Activated T-cell treated with anti-CD3 and anti-CD28 coated beads for 24 hours (primary cell): ENCODE results near the gene MPO.

Experiments
- DNase-seq: peaks from one replicate; pipeline ENCODE4 v3.0.0-alpha.2; 2020; ENCODE audit warnings: low read depth

Gene MPO

DNA sequence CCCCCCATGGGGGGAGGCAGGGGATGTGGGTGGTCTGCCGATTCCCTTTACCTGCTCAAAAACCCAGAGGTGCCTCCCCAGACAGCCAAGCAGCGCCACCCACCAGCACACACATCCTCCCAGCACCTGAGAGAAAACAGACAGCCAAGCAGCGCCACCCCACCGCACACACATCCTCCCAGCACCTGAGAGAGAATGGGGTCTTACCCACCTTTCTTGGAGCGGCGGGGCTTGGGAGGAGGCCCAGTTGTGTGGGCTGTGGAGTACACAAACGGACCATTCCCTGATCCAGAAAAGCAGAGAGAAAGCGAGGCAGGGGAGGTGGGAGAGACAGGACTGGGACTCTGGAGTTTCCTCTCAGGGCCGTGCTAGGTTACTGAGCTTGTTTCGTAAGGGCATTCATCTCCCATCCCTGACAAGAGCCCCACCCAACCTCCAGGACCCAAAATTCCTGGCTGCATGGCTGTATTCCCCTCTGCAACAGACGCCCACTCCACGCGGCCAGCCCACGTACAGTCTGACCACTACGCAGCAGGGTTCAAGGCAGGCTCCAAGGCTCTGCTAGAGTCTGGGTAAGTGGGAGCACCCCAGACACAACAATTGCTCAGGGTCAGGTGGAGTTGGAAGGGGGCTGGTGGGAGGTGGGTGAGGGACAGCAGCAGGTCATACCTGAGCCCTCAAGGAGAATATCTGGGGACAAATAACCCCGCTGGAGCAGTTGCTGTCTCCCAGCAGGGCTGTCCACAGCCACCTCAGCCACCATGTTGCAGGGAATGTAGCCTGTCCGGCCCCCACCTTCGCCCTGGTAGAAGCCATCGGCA, 25.6 kb upstream of the MPO start:
- DNase-seq: no peak

DNA sequence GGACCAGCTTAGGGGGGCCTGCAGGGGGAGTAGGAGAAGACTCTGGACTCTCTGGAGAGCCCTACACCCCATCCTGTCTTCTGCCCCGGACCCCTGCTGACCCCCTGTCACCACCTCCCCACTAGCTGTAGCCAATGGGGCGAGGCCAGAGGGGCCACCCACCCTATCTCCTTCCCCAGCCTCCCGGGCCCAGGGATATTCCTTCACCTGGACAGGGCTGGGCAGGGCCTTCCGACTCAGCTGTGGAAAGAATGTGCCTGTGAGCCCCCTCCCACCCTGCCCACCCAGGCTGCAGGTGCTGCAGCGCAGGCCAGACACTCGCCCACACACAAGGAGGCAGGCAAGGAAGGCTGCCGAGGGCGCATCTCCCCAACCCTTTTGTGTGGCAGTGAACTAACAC, 24.9 kb upstream of the MPO start:
- no peak for DNase-seq

DNA sequence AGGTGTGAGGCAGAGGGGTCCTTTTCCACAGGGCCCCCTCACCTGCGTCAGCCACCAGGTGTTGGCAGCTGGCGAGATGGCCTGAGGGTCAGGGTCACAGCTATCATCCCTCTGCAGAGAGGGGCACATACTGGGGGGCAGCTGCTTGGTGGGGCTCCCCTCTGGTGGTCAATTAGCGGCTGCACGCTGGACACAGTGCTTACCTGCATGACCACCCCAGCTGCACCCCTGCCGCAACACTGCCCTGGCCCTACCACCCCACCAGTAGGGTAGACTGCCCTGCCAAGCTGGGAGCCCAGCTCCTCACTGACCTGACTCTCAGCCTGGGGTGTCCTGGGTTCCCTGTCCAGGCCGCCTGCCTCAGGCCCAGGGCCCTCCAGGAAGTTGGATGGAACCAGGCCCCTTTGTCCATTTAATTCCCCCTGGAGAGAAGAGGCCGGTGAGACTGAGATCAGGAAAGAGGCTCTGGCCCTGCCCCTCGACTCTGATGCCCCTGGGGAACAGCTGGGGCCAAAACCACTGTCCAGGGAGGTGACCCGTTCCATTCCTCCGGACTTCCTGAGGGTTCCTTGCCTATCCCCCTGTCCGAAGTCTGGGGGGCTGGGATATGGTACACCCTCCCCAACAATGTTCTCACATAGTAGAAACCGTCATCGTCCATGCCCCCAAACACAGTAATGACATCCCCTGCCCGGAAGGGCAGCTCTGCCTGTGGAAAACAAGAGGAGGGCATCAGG, 24.2 kb upstream of the MPO start:
- DNase-seq: no peak

DNA sequence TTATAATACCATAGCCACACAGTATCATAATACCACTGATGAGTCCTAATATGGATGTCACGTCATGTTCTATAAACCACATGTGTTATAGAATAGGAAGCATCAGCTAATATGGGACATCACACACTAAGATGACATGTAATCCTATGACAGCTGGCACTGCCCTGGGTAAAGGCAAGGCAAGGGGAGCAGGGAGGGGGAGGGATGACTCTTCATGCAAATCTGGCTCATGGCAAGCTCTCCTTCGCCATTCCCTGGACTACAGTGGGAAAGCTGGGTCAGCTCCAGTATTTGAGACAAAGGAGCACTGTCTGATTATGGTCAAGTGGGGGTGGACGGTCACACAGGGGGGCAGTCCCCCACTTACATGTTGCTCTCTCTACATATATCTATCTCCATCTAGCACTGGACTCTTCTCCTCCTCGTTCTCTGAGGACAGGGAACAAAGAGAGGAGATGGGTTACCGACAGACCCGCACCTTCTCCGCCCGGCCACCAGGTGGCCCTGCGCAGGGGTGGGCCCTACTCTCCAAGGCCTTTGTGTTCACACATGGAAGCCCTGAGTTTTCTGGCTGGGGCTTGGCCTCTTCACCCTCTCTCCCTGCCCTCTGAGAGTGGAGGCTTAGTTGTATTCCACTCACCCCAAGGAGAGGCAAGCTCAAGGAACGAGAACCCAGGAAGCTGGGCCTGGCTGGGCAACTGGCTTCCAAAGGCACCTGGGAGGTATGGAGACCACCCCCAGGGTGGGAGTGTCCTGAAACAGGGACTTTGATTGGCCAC, 23.4 kb upstream of the MPO start:
- DNase-seq: peak; percentile 54

DNA sequence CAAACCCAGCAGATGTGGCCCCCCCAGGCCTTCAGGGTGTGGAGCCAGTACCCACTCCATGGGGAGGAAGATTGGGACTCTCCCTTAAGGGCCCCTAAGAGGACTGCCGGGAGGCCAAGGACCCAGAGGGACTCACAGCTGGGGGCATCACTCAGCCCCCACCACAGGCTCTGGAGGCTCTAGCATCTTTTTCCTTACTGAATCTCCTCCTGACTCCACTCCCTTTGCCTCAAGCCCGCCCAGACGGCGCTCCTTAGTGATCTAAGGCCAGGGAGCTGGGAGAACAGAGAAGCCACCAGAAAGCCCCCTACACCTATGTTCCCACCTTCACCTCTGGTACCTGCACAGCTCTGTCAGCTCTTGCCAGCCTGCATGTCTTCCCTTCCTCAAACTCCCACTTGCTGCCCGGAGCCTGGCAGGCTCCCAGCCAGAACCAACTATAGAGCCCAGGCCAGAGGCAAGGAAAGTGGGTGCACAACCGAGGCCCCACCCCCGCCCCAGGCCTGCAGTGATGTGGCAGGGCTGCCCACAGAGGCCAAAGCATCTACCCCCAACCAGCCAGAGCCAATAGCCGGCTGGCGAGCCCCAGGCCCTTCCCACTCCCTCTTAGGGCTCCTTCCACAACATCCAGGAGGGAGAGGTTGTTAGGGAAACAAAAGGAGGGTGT, 22.3 kb upstream of the MPO start:
- DNase-seq: no peak

DNA sequence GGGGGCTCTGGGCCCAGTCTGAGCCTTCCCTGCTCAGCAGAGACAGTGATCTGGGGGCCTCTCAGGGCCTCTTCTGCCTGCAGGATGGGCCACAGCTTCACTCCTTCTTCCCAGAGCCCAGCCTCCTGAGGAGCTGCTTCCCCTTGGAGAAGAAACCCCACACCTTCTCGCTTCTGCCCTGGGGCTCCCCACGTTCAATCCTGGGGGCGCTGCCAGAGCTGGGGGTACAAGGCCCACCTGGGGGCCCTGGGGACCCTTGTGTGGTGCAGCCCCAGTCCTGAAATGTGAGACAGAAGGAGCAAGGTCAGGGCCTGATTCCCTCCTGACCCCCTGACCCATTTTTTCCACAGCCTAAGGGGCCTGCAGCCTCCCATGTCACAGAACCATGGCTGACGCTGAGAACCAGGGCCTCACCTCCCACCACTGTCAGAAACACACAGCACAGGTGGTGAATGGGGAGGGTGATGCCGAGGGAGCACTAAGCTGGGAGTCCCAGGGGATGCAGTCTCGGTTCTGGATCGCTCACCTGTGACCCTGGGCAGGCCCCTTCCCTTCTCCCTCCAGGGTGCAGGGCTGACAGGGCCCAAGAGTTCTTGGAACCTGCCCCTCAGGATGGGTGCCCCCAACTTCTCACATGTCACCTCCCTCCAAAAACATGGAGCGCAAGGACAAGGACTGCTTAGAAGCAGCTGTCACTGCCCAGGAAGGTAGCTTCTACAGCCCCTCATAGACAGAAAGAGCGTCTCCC, 21.6 kb upstream of the MPO start:
- no peak for DNase-seq

DNA sequence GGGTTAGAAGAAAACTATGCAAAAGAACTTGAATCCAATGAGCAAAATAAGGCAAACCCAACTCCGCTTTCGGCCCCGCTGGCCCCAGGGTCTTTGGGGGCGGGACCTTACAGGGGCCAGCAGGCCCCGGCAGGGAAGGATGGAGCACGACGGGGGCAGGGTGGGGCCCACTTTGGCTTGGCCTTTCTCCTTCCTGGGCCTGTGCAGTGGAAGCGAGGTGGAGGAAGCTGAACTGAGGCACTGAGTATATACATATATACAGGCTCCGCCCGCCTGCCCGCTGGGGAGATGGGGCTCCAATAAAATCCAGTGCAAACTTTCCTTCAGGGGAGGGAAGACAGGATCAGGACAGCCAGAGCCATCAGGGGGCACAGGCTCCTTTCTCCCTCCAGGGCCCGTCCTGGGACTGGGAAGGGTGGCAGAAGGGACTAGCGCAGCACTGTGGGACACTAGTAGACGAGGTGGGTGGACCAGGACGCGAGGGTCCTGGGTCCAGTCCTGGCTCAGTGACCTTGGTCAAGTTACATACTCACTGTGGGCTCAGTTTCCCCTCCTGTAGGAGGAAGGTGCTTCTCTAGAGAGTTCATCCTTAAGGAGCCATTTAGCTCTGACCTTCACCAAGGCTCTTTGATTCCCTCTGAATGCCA, 20.9 kb upstream of the MPO start:
- no peak for DNase-seq

DNA sequence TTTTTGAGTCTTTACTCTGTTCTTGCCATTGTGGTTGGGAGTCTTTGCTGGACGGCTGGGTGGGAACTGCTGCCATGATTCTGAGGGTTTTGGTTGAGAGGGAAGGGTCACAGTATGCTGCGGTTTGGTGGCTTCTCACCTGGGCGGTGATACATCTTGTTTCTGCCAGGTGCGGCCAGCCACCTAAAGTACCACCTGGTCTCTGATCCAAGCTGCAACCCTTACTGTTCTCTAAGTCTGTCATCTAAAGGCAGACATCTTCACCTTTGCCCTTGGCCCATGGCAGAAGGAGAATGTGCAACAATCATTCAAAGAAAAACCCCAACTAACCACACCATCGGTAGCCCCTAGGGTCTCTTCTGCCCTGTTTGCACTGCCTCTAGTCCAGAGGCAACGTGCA, 19.6 kb upstream of the MPO start:
- DNase-seq: no peak

DNA sequence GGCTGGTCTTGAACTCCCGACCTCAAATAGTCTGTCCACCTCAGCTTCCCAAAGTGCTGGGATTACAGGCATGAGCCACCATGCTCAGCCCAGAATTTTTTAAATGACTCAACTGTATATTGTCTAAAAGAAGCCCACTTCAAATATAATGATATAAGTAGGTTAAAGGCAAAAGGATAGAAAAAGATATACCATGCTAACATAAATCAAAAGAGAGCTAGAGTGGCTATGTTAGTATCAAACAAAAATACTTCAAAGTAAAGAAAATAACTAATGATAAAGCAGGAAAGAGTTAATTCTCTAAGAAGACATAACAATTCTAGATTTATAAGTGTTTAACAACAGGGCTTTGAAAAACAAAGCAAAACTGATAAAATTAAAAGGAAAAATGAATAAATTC, 13.3 kb upstream of the MPO start:
- DNase-seq: no peak

DNA sequence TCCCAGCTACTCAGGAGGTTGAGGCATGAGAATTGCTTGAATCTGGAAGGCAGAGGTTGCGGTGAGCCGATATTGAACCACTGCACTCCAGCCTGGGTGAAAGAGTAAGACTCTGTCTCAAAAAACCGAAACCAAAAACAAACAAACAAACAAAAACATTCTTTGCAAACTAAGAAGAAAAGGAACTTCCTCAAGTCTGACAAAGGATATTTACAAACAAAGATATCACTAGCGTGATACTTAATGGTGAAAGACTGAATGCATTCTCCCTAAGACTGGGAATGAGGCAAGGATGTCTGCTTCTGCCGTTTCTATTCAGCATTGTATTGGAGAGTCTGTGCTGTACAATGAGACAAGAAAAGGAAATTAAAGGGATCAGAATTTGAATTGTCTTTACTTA, 10.5 kb upstream of the MPO start:
- no peak for DNase-seq

DNA sequence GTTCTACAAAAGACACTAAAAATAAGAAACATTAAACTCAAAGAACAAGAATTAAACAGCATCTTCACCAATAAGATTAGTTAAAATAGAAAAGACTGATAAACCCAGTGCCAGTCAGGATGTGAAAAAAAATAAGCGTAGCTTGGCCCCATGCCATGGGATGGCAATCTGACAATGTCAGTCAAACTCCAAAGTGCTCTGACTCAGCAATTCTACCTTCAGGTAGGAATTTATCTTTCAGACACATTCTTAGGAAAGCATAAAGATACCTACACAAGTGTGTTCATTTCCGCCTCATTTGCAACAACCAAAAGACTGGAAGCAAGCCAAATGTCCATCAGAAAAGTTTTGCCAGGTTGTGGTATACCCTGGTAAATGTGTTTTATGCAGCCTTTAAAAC, 9.1 kb upstream of the MPO start:
- no peak for DNase-seq

DNA sequence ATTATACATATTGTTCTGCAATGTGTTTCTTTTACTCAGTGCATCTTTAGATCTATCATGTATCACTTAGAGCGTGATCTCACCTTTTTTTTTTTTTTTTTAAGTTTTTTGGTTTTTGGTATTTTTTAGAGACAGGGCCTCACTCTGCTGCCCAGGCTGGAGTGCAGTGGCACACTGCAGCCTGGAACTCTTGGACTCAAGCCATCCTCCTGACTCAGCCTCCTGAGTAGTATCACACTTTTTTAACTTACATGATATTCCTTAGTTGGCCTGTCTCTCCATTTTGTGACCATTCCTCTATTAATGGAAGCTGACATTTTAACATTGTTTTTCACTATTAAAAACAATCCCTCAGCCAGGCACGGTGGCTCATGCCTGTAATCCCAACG, 4.7 kb upstream of the MPO start:
- no peak for DNase-seq

DNA sequence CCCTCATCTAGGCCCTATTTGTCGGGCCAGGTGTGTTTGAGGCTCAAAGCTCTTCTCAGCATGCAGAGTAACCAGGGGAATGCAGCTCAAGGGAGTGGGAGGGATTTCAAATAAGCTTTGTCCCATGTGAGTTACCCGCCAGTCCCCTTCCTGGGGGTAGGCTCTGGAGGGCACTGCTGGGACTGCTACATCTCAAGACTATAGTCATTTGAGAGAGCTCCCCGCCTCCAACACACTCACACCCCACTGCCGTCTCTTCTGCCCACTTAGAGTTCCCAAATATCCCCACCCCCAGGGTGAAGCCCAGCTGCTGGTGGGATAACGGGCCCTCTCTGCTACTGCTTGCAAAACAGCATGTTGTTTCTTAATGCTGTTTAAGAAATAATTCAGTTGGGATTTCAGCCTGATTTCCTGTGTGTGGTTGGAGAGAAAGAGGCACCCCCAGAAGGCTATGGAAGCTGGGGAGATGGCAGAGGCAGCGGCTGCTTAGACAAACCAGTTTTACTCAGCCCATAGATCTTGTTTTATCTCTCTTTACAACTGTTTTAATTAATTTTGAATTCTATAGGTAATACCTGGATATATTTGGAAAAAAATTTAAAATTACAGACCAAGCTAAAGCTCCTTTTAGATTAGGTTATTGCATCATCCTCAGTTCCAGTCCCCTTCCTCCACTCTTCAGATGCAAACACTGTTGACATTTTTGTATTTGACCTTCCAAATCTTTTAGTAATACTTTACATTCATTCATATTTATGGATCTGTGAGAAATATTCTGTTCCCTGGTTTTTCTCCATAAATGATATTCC, 4.1 kb upstream of the MPO start:
- no peak for DNase-seq

DNA sequence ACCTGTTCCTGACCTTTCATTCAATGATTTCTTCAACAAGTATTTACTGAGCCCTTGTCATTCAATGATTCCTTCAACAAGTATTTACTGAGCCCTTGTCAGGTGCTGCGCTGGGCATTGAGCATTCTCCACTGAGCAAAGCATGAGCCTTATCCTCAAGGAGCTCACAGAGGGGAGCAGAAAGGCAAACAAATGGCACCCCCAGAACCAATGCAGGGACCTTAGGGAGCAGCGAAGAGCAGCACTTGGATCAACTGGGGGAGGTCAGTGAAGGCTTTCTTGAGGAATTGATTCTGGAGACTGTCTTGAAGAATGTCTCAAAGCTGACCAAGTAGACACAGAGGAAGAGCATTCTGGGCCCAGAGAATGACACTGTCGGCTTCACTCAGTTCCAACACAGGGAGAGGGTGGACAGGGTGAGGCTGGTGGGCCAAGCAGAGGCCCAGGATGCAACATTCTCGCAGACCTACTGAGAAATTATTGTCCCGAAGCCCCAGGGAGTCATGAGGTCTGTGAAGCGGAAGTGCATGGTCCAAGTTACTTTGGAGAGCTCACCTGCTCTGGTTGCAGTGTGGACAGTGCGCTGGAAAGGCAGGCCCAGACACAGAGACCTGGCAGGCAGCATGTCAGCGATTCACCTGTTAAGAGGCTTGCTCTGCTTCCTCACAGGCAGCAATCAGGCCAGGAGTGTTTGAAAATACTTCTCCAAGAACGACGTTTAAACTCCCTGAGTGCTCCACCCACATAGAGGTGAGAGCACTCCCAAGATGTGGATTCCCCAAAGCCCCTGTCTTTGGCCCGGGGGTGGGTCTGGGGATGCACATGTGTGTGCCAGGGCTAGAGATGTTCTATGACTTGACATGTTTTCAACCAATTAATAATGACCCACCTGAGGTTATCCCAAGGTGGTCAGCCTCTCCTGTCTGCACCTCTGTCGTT, 3.2 kb upstream of the MPO start:
- DNase-seq: no peak

DNA sequence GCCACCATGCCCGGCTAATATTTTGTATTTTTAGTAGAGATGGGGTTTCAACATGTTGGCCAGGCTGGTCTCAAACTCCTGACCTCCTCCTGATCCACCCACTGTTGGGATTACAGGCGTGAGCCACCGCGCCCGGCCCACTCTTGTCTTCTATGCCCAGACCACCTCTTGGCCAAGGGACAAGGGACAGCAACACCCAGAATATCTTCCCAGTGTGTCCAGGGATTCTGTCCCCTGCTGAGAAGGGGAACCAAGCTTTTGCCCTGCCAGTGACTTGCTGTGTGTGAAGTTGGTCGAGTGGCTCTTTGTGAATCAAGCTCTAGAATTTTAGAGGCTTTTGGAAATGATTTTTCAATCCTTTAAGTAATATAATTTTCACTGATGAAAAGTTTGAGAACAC, 1.7 kb upstream of the MPO start:
- DNase-seq: no peak

DNA sequence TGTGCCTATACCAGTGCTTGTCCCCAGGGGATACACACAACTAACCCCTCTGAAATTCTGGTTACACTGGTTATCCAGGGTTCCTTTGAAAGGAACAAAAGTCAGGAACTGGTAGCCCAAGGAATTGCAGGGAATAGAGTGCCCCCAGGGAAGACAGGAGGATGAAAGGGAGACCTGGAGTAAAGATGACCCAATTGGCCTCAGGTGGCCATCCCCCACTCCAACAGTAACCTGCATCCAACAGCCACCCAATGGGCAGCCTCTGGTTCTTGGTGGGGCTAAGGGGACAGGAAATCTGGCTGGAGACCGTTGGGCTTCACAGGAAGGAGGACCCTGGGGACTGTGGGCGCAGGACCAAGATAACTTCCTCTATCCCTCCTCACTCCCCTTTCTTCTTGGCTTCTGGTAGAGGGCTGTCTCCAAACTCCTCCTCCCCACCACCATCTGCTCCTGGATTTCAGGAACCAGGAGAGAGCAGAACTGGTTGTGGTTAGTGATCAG, 826 bp upstream of the MPO start:
- DNase-seq: no peak

DNA sequence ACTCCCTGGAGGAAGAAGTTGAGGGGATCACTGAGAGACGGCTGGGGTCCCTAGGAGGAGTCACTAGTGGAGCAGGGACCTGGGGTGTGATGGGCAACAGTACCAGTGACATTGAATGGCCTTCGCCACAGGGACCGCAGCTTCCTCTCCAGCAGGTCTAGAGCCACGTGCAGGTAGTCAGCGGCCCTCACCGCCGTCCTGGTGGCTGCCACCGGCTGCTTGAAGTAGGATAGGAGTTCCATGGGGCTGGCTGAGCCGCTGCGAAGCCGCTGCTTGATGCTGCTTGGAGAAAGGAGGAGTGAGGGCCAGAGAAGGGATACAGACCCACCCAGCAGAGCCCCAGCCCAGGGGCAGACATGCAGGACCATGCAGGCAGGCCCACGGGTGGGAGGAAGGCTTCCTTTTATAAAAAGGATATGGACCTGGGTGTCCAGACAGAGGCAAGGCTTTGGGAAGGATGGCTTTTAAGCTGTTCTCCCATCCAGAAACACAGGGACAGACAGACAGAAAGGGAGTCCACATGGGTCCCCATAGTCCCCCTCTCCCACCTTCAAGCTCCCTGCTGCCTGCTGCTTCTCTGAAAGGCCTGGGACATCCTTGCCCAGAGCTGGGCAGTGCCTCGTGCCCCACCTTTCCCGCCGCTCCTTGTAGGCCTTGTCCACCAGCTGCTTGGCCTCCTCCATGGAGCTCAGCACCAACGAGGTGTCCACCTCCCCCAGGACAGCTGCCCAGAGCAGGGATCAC, 827 bp downstream of the MPO start:
- DNase-seq: no peak

DNA sequence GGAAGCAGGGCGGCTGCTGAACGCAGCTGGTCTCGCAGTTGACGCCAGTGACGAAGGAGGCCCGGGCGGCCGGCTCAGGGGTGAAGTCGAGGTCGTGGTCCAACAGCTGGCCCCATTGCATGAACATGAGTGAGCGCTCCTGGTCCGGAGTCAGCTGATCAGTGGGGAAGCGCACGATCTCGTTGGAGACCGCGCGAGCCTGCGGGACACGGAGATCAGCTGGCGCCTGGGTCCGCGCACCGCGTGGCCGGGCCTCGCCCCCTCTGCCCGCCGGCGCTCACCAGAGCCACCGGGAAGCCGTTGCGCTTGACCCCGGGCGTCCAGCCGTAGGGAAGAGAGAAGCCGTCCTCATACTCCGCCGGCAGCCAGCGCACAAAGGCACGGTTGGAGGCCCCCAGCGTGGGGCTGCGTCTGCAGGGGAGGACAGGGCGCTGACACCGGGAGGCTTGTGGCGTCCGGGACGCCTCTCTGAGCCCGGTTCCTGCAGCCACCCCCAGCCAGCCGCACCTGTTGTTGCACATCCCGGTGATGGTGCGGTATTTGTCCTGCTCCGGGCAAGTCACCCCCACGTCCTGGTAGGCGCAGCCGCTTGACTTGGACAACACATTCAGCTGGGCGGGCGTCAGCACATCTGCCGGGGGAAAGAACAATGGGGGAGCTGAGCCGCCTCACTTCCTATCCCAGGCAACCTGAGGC, 1.6 kb downstream of the MPO start:
- no peak for DNase-seq
